NCI-H1417 (cell line): ENCODE measurements around the gene CACUL1.

ENCODE experiments used
- DNase-seq, 3 experiments: peaks; one replicate each; lab custom pipeline; 2025; lab: John Stamatoyannopoulos, UW

CACUL1 gene

GRCh38 chr10:118638680-118639079 lies 116.1 kb downstream of the CACUL1 start:
- DNase-seq: no peak

- DNase-seq: no peak
Observed at GRCh38 chr10:118635674-118636402, 118.9 kb downstream of the CACUL1 start.

- DNase-seq: no peak
Observed at GRCh38 chr10:118633786-118634185, 121.0 kb downstream of the CACUL1 start.

- DNase-seq: no peak
Observed at GRCh38 chr10:118629211-118629610, 125.6 kb downstream of the CACUL1 start.

GRCh38 chr10:118628397-118628796 lies 126.4 kb downstream of the CACUL1 start:
- no peak for DNase-seq

GRCh38 chr10:118626953-118627352 lies 127.8 kb downstream of the CACUL1 start:
- no peak for DNase-seq
